ENCODE data around the gene LRRC56.

DNA sequence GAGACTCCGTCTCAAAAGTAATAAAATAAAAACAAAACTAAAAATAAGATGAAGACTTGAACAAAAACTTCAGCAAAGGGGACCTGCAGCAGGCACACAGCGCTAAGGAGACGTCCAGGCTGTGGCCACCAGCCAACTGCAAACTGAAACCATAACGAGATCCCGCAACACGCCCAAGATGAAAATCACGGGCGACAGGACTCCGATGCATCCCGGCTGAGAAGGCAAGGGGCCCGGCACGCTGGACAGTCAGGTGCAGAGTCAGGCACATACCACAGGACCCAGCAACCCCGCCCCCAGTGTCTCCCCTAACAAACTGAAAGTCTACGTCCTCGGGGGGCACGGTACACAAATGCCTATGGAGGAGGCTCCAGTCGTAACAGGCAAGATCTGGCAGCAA lies 11.1 kb upstream of the LRRC56 start:
- TF ChIP-seq CTCF (conservative IDR thresholded peaks at IDR 0.05 in 1 of 2, IDR thresholded peaks at IDR 0.05 in 1 of 2; ENCODE audit: extremely low read depth in 1 of 2, insufficient read depth in 1 of 2, low read depth in 1 of 2, low read length in 2 of 2) (no peak), EZH2 (IDR thresholded peaks at IDR 0.05; ENCODE audit: borderline replicate concordance, low read length) (no peak)
